Measurements from ENCODE around the gene ANXA3. TPM values are rescaled to one million over a fixed set of nuclear protein-coding genes. Genes with fewer than 3 reads are reported as not detected.

Gene ANXA3
- polyA plus RNA-seq, 1 of the 3 experiments (the other 2 are of a cell fraction): 13.8 TPM

DNA sequence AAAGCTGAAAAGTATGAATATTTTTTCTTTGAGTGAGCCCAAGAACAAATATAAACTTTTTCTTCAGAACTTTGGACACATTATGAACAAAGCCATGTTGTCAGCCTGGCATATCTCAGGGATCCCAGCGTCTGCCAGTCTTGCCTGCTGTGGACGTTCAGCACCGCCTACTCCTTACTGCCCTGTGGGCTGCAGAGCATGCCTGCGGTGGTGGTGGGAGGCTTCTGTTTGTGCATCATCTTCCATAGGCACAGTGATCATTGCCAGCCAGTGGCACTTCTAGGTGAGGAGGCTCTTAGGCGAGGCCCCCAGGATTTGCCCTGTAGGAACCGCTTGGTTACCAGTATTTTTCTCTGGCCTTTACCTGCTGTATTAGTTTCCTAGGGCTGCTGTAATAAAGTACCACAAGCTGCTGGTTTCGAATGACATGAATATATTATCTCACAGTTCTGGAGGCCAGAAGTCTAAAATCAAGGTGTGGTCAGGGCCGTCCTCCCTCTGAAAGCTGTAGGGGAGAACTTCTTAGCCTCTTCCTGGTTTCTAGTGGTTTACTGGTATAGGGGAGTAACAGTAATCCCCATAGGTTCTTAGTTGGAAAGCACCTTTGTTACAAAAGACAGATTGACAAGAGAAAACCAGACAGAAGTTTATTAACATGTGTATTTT, 15.4 kb downstream of the ANXA3 start:
- no peaks in the 10 kb centered on the region for H3K9me2 ChIP-seq
- DNase-seq: no peak
- H3K4me3 ChIP-seq (ENCODE audit: low read depth in 2 of 2, low read length in 1 of 2): no peak overlapping the region
- H3F3A ChIP-seq (replicated peaks; ENCODE audit: insufficient read depth): peaks cover 12% of the 10 kb centered on the region
- H3K9ac ChIP-seq: no peak overlapping the region
- H3K4me2 ChIP-seq: no peak overlapping the region
- H3K79me2 ChIP-seq (ENCODE audit: insufficient read depth): no peaks in the 10 kb centered on the region
- WGBS (ENCODE audit: low lambda C conversion rate): 67% methylated on average over 4 of the region's 8 CpGs
- no peaks in the 10 kb centered on the region for H3K9me3 ChIP-seq
- CTCF ChIA-PET: no interaction called here
- no peak overlapping the region; a peak in 1 of 4 replicates for H3K27ac ChIP-seq (ENCODE audit: low read depth in 2 of 2, low read length in 1 of 2)
- H2AFZ ChIP-seq (ENCODE audit: low read depth): peak overlapping the region; percentile 32; the same call in 1 of the 2 replicates
- H4K20me1 ChIP-seq (ENCODE audit: insufficient read depth): no peaks in the 10 kb centered on the region
- POLR2A ChIA-PET: no interaction called here
- TF ChIP-seq TAF1 (IDR thresholded peaks at IDR 0.05; ENCODE audit: borderline replicate concordance, low read depth, low read length) (no peak), YY1 (IDR thresholded peaks at IDR 0.05; ENCODE audit: low read depth) (no peak), RAD21 (IDR thresholded peaks at IDR 0.05; ENCODE audit: low read length) (no peak), SMC3 (IDR thresholded peaks at IDR 0.05; ENCODE audit: low read depth, low read length) (no peak), TCF12 (IDR thresholded peaks at IDR 0.05) (no peak), EZH2phosphoT487 (IDR thresholded peaks at IDR 0.05; ENCODE audit: borderline replicate concordance, low read depth) (no peak)
- TF ChIP-seq, protein P1, sequence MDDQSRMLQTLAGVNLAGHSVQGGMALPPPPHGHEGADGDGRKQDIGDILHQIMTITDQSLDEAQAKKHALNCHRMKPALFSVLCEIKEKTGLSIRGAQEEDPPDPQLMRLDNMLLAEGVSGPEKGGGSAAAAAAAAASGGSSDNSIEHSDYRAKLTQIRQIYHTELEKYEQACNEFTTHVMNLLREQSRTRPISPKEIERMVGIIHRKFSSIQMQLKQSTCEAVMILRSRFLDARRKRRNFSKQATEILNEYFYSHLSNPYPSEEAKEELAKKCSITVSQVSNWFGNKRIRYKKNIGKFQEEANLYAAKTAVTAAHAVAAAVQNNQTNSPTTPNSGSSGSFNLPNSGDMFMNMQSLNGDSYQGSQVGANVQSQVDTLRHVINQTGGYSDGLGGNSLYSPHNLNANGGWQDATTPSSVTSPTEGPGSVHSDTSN (IDR thresholded peaks at IDR 0.05): no peak
- H3K27me3 ChIP-seq (ENCODE audit: insufficient read depth): no peaks in the 10 kb centered on the region
- peaks cover 0 to 15% of the 10 kb centered on the region in 2 experiments for H3K4me1 ChIP-seq (ENCODE audit: control insufficient read depth in 1 of 2, insufficient read depth in 2 of 2, low read depth in 1 of 2, low read length in 1 of 2)
- no peaks in the 10 kb centered on the region for H3K36me3 ChIP-seq (replicated peaks in 1 of 2; ENCODE audit: control insufficient read depth in 1 of 2, insufficient read depth in 2 of 2, low read length in 1 of 2)

DNA sequence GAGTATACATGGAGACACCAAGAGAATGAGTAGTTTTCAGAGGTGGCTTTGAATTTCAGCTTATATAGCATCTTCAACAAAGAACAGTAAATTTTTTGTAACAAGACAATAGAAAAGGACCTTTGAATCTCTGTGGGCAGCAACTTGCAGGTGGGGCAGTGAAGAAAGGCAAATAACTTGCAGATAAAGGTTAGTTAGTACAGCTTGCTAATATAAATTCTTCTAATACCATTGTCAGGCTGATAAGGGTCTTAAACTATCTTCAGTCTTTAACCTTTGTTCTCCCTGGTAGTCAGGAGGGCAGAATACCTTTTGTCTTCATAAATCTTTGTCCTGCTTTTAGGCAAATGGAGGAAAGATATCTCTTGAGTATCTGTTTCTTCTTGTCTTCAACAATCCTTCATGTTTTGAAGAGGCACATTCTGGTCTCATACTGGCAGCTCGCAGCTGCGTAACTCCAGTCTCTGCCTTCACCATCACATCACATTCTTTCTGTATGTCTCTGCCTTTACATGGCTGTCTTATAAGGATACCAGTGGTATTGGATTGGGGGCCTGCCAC, 16.0 kb downstream of the ANXA3 start:
- CTCF ChIA-PET: no interaction called here
- H3K9ac ChIP-seq: no peak overlapping the region
- H3K9me3 ChIP-seq: no peaks in the 10 kb centered on the region
- no peaks in the 10 kb centered on the region for H3K36me3 ChIP-seq (replicated peaks in 1 of 2; ENCODE audit: control insufficient read depth in 1 of 2, insufficient read depth in 2 of 2, low read length in 1 of 2)
- WGBS (ENCODE audit: low lambda C conversion rate): 93% methylated on average over 2 of the region's 2 CpGs
- no peaks in the 10 kb centered on the region for H3K9me2 ChIP-seq
- no peaks in the 10 kb centered on the region for H3K27me3 ChIP-seq (ENCODE audit: insufficient read depth)
- H4K20me1 ChIP-seq (ENCODE audit: insufficient read depth): no peaks in the 10 kb centered on the region
- H2AFZ ChIP-seq (ENCODE audit: low read depth): peak overlapping the region; percentile 32; the same call in 1 of the 2 replicates
- H3F3A ChIP-seq (replicated peaks; ENCODE audit: insufficient read depth): peaks cover 8% of the 10 kb centered on the region
- no peak for DNase-seq
- peaks cover 0 to 9% of the 10 kb centered on the region in 2 experiments; a peak in 3 of 4 replicates for H3K4me1 ChIP-seq (ENCODE audit: control insufficient read depth in 1 of 2, insufficient read depth in 2 of 2, low read depth in 1 of 2, low read length in 1 of 2)
- H3K79me2 ChIP-seq (ENCODE audit: insufficient read depth): no peaks in the 10 kb centered on the region
- H3K4me3 ChIP-seq (ENCODE audit: low read depth in 2 of 2, low read length in 1 of 2): no peak overlapping the region
- POLR2A ChIA-PET: no interaction called here
- H3K27ac ChIP-seq (ENCODE audit: low read depth in 2 of 2, low read length in 1 of 2): peak overlapping the region in 1 of 2 experiments; percentile 34; a peak in 1 of 4 replicates
- H3K4me2 ChIP-seq: no peak overlapping the region
- no peak for TF ChIP-seq MEF2A (IDR thresholded peaks at IDR 0.05; ENCODE audit: borderline replicate concordance, low read depth)
- TF ChIP-seq, protein P1 (IDR thresholded peaks at IDR 0.05): no peak
- TF ChIP-seq MXI1 (IDR thresholded peaks at IDR 0.05; ENCODE audit: low read depth, low read length): no peak
- no peak for TF ChIP-seq EP300 (IDR thresholded peaks at IDR 0.05; ENCODE audit: borderline replicate concordance in 1 of 2, low read depth in 1 of 2, low read length in 1 of 2)
- TF ChIP-seq EZH2phosphoT487 (IDR thresholded peaks at IDR 0.05; ENCODE audit: borderline replicate concordance, low read depth): no peak
